SK-N-SH treated with all-trans-retinoic acid at 6 μM for 48 hours (cell line): Measurements from ENCODE around the gene KCNT1.

Experiments
- ATAC-seq: fragments of 200-7000 bp; cut with Tn5 transposase; 3 replicates; pipeline ENCODE4 v1.9.1; 2020; ENCODE audit warnings: mild to moderate bottlenecking, moderate library complexity
- CSDC2 ChIP-seq: fragments of 250-450 bp; sonication (Bioruptor Pico); IDR thresholded peaks from 2 replicates; pipeline ENCODE4 v1.5.0; 2020; ENCODE audit warnings: mild to moderate bottlenecking, moderate library complexity
- GLIS3 ChIP-seq: fragments of 250-450 bp; sonication (Bioruptor Pico); IDR thresholded peaks from 2 replicates; pipeline ENCODE4 v1.5.0; 2020; ENCODE audit warnings: mild to moderate bottlenecking, moderate library complexity
- ISL1 ChIP-seq: fragments of 250-450 bp; sonication (Bioruptor Pico); IDR thresholded peaks from 2 replicates; pipeline ENCODE4 v2.1.2; 2022; ENCODE audit warnings: mild to moderate bottlenecking, moderate library complexity
- OSR1 ChIP-seq: fragments of 250-450 bp; sonication (Bioruptor Pico); IDR thresholded peaks from 2 replicates; pipeline ENCODE4 v1.8.0; 2022; ENCODE audit warnings: moderate library complexity, mild to moderate bottlenecking, inconsistent platforms
- PPARA ChIP-seq: fragments of 250-450 bp; sonication (Bioruptor Pico); IDR thresholded peaks from 2 replicates; pipeline ENCODE4 v1.5.0; 2020; ENCODE audit warnings: mild to moderate bottlenecking, borderline replicate concordance
- RARB ChIP-seq: fragments of 250-450 bp; sonication (Bioruptor Pico); IDR thresholded peaks from 2 replicates; pipeline ENCODE4 v1.8.0; 2021; ENCODE audit warnings: mild to moderate bottlenecking, moderate library complexity
- SNAI2 ChIP-seq: fragments of 250-450 bp; sonication (Bioruptor Pico); IDR thresholded peaks from 2 replicates; pipeline ENCODE4 v1.5.0; 2020; ENCODE audit warnings: mild to moderate bottlenecking, moderate library complexity
- TCF4 ChIP-seq: fragments of 250-450 bp; sonication (Bioruptor Pico); IDR thresholded peaks from 2 replicates; pipeline ENCODE4 v1.8.0; 2021; ENCODE audit warnings: mild to moderate bottlenecking, moderate library complexity, borderline replicate concordance
- TOX ChIP-seq: fragments of 250-450 bp; sonication (Bioruptor Pico); IDR thresholded peaks from 2 replicates; pipeline ENCODE4 v1.8.0; 2021; ENCODE audit warnings: mild to moderate bottlenecking, moderate library complexity, borderline replicate concordance
- ZC3H10 ChIP-seq: fragments of 250-450 bp; sonication (Bioruptor Pico); IDR thresholded peaks from 2 replicates; pipeline ENCODE4 v1.5.1; 2021; ENCODE audit warnings: mild to moderate bottlenecking, moderate library complexity
- ZFP3 ChIP-seq: fragments of 250-450 bp; sonication (Bioruptor Pico); IDR thresholded peaks from 2 replicates; pipeline ENCODE4 v1.5.0; 2020; ENCODE audit warnings: mild to moderate bottlenecking, moderate library complexity
- ZFP30 ChIP-seq: fragments of 450-650 bp; formaldehyde crosslinking; IDR thresholded peaks from 2 replicates; pipeline ENCODE4 v1.5.0; 2022; ENCODE audit warnings: mild to moderate bottlenecking, moderate library complexity
- ZNF565 ChIP-seq: fragments of 450-650 bp; formaldehyde crosslinking; conservative IDR thresholded peaks from 2 replicates; pipeline ENCODE4 v1.5.0; 2020; ENCODE audit warnings: low read depth, mild to moderate bottlenecking, moderate library complexity
- ZNF70 ChIP-seq: fragments of 450-650 bp; formaldehyde crosslinking; IDR thresholded peaks from 2 replicates; pipeline ENCODE4 v1.5.0; 2020; ENCODE audit warnings: mild to moderate bottlenecking, moderate library complexity
- ZNF8 ChIP-seq: fragments of 450-650 bp; formaldehyde crosslinking; IDR thresholded peaks from 2 replicates; pipeline ENCODE4 v1.5.0; 2020; ENCODE audit warnings: mild to moderate bottlenecking, moderate library complexity
- TF ChIP-seq, protein P1 (sequence below): fragments of 250-450 bp; sonication (Bioruptor Pico); IDR thresholded peaks from 2 replicates; pipeline ENCODE4 v1.8.0; 2021; ENCODE audit warnings: low read depth, mild to moderate bottlenecking, moderate library complexity, borderline replicate concordance
- TF ChIP-seq, protein P2 (sequence below): fragments of 250-450 bp; sonication (Bioruptor Pico); IDR thresholded peaks from 2 replicates; pipeline ENCODE4 v1.8.0; 2020; ENCODE audit warnings: mild to moderate bottlenecking, moderate library complexity, borderline replicate concordance
- TF ChIP-seq, protein P3 (sequence below): fragments of 250-450 bp; sonication (Bioruptor Pico); IDR thresholded peaks from 2 replicates; pipeline ENCODE4 v1.5.1; 2020; ENCODE audit warnings: low read depth, mild to moderate bottlenecking, moderate library complexity
- TF ChIP-seq, protein P4 (sequence below): fragments of 250-450 bp; sonication (Bioruptor Pico); IDR thresholded peaks from 2 replicates; pipeline ENCODE4 v1.5.1; 2021; ENCODE audit warnings: mild to moderate bottlenecking, moderate library complexity

The KCNT1 gene

DNA sequence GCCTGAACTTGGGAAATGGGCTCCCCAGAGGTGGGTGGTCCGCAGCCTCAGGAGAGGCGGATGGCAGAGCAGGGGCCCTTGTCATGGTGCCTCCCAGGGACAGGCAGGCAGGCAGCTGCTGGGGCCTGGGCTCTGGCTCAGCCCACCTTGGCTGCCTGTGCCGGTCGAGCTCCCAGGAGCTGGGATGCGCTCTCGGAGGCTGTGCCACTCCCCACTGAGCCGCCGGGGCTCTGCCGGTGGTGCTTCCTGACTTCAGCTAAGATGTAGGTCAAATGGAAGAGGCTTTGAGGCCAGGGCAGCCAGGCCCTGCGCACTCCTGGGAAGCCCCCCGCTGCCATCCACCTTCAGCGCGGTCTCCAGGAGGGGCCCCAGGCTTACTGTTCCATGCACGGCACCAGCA, 41.0 kb downstream of the KCNT1 start:
- no peak for ATAC-seq
- no peak for TF ChIP-seq TOX
- no peak for TF ChIP-seq CSDC2
- TF ChIP-seq TCF4 (CRISPR knock-in tag) = no peak
- no peak for TF ChIP-seq RARB
- no peak for TF ChIP-seq OSR1

DNA sequence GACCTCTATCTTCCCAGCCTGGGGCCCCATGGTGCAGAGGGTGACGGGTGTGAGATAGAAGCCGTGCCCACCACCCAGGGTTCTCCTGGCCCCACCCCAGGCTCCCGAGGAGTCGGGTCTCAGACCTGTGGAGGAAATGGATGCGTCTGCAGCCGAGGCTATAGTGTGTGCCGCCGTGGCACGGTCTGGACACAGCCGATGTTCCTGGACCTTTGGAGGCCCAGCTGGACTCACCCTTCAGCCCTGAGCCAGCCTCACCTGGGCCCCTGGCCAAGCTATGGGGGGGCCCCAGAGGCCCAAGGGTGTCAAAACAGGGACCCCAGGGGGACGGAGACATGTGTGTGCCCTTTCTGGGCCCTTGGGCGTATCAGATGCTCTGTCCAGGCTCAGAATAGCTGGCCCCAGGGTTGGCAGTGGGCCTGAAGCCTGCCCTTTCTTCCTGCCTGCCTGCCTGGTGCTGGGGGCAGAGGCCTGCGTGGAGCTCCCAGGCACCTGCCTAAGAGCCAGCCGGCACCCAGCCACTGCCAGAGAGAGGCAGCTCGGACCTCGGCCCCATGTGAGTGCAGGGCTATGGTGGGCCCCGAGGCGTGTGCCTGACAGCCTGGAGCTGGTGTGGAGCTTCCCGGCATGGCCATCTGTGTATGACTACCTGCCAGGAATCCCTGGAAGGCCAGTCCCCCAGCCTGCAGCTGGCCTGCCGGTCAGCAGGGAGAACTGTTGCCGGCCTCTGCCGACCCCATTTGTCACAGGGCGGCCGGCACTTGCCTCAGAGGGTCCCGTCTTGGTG, 41.8 kb downstream of the KCNT1 start:
- no peak for ATAC-seq
- TF ChIP-seq, protein P1, sequence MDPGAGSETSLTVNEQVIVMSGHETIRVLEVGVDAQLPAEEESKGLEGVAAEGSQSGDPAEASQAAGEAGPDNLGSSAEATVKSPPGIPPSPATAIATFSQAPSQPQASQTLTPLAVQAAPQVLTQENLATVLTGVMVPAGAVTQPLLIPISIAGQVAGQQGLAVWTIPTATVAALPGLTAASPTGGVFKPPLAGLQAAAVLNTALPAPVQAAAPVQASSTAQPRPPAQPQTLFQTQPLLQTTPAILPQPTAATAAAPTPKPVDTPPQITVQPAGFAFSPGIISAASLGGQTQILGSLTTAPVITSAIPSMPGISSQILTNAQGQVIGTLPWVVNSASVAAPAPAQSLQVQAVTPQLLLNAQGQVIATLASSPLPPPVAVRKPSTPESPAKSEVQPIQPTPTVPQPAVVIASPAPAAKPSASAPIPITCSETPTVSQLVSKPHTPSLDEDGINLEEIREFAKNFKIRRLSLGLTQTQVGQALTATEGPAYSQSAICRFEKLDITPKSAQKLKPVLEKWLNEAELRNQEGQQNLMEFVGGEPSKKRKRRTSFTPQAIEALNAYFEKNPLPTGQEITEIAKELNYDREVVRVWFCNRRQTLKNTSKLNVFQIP (CRISPR knock-in tag) = no peak
- TF ChIP-seq CSDC2 = no peak
- no peak for TF ChIP-seq SNAI2 (CRISPR knock-in tag)
- no peak for TF ChIP-seq ZFP30 (CRISPR knock-in tag)
- no peak for TF ChIP-seq ISL1
- TF ChIP-seq ZFP3 = no peak
- TF ChIP-seq, protein P2, sequence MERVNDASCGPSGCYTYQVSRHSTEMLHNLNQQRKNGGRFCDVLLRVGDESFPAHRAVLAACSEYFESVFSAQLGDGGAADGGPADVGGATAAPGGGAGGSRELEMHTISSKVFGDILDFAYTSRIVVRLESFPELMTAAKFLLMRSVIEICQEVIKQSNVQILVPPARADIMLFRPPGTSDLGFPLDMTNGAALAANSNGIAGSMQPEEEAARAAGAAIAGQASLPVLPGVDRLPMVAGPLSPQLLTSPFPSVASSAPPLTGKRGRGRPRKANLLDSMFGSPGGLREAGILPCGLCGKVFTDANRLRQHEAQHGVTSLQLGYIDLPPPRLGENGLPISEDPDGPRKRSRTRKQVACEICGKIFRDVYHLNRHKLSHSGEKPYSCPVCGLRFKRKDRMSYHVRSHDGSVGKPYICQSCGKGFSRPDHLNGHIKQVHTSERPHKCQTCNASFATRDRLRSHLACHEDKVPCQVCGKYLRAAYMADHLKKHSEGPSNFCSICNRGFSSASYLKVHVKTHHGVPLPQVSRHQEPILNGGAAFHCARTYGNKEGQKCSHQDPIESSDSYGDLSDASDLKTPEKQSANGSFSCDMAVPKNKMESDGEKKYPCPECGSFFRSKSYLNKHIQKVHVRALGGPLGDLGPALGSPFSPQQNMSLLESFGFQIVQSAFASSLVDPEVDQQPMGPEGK (CRISPR knock-in tag) = no peak
- TF ChIP-seq ZNF70 (CRISPR knock-in tag) = no peak
- TF ChIP-seq ZC3H10 (CRISPR knock-in tag) = no peak
- TF ChIP-seq ZNF8 (CRISPR knock-in tag) = no peak

DNA sequence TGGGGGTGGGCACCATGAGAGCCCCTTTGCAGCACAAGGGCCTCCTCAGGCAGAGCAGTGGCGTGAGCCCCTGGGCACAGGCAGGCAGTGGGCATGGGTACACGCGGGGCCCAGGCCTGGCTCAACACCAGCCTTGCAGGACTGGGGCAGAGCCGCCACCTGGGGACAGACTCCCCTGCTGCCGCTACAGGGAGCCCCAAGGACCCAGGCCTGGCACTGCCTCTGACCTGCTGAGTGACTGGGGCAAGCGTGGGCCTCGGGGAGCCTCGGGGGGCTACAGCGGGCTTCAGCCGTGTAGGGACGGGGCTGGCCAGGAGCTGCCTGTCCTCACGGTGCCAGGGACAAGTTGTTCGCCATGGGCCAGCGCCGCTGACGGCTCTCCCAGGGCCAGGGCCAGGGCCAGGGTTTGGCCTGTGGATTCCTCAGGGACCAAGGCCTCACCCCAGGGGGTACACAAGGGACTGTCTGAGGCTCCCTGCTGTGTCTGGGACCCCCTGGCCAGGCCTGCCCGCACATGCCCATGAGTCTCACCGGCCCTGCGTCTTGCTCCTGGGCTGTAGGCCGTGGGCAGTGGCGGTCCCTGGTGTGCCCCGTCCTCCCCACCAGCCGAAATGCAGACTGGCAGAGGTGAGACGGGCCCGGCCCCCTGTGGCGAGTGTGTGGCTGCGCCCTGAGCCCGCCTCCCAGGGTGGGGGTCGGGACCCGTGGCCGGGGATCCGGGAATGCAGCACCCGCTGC, 42.5 kb downstream of the KCNT1 start:
- no peak for ATAC-seq
- no peak for TF ChIP-seq ZNF565 (CRISPR knock-in tag)
- TF ChIP-seq ZFP3 = no peak
- TF ChIP-seq ZNF70 (CRISPR knock-in tag) = no peak
- TF ChIP-seq PPARA (CRISPR knock-in tag) = no peak
- no peak for TF ChIP-seq CSDC2
- no peak for TF ChIP-seq ZFP30 (CRISPR knock-in tag)
- no peak for TF ChIP-seq RARB
- TF ChIP-seq, protein P3, sequence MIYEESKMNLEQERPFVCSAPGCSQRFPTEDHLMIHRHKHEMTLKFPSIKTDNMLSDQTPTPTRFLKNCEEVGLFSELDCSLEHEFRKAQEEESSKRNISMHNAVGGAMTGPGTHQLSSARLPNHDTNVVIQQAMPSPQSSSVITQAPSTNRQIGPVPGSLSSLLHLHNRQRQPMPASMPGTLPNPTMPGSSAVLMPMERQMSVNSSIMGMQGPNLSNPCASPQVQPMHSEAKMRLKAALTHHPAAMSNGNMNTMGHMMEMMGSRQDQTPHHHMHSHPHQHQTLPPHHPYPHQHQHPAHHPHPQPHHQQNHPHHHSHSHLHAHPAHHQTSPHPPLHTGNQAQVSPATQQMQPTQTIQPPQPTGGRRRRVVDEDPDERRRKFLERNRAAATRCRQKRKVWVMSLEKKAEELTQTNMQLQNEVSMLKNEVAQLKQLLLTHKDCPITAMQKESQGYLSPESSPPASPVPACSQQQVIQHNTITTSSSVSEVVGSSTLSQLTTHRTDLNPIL (CRISPR knock-in tag) = no peak
- TF ChIP-seq ZC3H10 (CRISPR knock-in tag) = no peak
- TF ChIP-seq ISL1 = no peak
- TF ChIP-seq SNAI2 (CRISPR knock-in tag) = no peak
- no peak for TF ChIP-seq TCF4 (CRISPR knock-in tag)
- no peak for TF ChIP-seq GLIS3 (CRISPR knock-in tag)
- TF ChIP-seq, protein P4, sequence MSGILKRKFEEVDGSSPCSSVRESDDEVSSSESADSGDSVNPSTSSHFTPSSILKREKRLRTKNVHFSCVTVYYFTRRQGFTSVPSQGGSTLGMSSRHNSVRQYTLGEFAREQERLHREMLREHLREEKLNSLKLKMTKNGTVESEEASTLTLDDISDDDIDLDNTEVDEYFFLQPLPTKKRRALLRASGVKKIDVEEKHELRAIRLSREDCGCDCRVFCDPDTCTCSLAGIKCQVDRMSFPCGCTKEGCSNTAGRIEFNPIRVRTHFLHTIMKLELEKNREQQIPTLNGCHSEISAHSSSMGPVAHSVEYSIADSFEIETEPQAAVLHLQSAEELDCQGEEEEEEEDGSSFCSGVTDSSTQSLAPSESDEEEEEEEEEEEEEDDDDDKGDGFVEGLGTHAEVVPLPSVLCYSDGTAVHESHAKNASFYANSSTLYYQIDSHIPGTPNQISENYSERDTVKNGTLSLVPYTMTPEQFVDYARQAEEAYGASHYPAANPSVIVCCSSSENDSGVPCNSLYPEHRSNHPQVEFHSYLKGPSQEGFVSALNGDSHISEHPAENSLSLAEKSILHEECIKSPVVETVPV = no peak
- TF ChIP-seq, all 23 proteins: peak for 0

DNA sequence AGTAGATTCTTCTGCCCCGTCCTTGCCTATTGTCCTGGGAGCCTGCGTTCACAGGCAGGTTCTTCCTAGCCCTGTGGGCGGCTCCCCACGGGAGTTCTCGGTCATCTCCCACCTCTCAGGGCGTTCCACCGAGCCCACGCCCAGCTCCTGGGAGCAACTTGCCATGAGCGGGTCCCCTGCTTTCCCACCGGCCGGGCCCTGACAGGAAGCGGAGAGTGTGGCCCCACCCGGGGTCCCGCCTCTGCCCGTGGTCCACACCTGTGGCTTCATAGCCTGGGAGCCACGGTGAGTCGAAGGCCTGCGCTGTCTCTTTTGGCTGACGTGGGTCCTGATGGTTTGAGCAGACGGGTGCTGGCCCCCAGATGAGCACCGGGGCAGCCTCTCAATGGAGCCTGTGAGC, 43.2 kb downstream of the KCNT1 start:
- TF ChIP-seq RARB (no peak), ZNF8 (CRISPR knock-in tag) (no peak)
- ATAC-seq = no peak

DNA sequence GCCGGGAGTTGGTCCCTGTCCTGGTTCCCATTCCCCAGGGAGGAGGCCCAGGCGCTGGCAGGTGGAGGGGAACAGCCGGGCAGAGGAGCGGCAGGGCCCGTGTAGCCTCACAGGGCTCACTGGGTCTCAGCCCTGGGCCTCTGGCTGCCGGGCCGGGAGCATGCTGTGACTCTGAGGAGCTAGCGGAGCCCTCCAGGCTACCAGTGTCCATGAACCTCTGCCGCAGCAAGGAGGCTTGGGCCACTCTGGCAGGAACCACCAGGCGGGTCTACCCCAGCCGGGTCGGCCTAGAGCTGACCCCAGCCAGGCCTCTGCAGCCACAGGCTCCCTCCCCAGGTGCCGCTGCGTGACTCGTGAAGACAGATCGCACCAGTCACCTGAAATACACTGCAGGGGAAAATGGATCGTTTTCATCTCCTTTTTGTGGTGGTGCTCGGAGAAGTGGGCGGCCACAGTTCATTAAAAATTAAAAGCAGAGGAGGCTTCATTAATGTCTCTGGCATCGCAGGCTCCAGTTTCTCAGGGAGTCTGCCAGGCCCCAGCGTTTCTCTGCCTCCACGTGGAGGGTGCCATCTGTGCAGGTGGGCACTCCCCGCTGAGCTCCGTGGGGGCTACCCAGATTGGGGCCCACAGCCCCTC, 43.8 kb downstream of the KCNT1 start:
- TF ChIP-seq, protein P4 = no peak
- ATAC-seq = no peak
